Parietal lobe (tissue), 2 donors: Measurements from ENCODE around the gene OR4E1. TPM values are rescaled to one million over a fixed set of nuclear protein-coding genes. Genes with fewer than 3 reads are reported as not detected.

ENCODE experiments used
- small RNA-seq: library from RNA; depleted of rRNA; stranded (forward); fragments of <200 nt; gene quantifications from one replicate; pipeline ENCODE3, GENCODE V24; 2014; ENCODE audit warnings: low replicate concordance
- total RNA-seq: library from RNA; depleted of rRNA; stranded (reverse); fragments of >200 nt; gene quantifications from one replicate; pipeline ENCODE4 v1.2.3, GENCODE V29; 2014

OR4E1 gene, protein sequence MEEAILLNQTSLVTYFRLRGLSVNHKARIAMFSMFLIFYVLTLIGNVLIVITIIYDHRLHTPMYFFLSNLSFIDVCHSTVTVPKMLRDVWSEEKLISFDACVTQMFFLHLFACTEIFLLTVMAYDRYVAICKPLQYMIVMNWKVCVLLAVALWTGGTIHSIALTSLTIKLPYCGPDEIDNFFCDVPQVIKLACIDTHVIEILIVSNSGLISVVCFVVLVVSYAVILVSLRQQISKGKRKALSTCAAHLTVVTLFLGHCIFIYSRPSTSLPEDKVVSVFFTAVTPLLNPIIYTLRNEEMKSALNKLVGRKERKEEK
- total RNA-seq, result not detected

DNA sequence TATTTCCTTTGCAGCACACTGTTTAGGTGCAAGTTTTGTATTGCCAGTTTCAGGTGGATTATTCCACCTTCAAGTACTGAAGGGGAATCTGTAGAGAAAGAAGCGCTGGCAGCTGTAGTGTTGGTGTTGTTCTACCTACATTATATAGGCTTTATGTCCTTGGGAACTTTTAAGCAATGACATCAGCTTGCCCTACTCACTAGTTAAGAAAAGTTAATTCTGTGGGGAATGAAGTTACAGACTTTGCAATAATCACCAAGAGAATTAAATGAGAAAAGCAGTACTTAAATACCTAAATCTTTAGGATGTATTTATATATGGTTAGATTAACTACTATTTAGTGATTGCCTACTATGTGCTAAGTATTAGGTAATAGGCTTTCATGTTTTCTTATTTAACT is at the start of gene OR4E1:
Gene OR4E1, minus strand, starts transcription at position 101 of the 400 bp plus-strand sequence. CDS start 2,883 bp downstream, outside the sequence.

DNA sequence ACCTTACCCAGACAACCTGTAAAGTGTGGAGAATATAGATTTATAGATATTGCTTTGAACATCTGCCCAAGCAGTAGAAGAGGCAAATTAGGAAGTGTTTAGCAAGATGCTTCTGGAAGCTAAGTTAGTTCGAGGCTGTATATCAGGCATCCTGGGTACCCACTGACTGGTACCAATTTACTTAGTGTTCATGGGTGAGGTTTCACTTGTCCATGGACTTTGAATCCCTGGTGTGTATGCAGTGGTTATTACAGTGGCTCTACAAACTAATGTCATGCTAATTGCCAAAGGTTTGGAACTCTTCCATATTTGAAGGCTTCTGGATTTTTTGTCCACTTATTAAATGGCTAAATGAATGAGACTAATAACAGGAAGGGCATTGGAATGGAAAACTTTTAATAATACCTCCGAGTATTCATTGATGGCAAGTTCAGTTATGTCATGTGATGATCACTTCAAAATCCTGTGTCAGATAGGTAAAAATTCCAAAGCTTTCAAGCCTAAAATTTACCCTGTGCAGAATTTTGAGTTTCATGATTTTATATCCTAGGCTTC is 20.2 kb downstream of the OR4E1 start, which contains the start of gene OR4E2:
Gene OR4E2, plus strand, starts transcription at position 505 of the 555 bp plus-strand sequence. CDS start 11,248 bp downstream, outside the sequence.

DNA sequence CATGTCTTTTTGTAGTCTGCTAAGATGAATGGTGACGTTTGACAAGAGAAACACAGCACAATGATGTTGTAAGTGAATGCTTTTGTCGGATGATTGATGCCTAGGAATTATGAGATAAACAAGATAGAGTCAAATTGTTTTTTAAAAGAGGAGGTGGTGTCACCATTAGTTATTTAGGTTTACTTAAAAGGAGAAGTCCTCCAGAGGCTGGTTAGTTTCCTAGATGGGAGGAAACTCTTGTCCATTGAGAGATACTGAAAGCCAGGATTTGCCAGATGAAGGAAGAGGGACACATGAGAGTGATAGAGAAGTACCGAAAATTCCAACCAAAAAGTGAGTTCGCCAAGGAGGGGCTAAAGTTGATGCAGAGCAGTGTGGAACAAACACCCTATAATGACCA is 38.8 kb downstream of the OR4E1 start, which contains the start of gene OR10G2:
Gene OR10G2, minus strand, starts transcription at position 101 of the 400 bp plus-strand sequence. Its CDS starts 98 bp downstream, at position 3.

Small RNAs within 50 kb of the gene (small RNA-seq; reads per million reads assigned to genes)
- not detected for gene AC243972.3

Other genes with a start within 250 kb of the OR4E1 start
- 125 TPM for gene CHD8, start 217.7 kb downstream of the OR4E1 start, total RNA-seq
- gene RAB2B, start 196.9 kb downstream of the OR4E1 start, total RNA-seq, result 47.6 TPM
- gene TOX4, start 196.6 kb downstream of the OR4E1 start, total RNA-seq, result 38.2 TPM
- gene METTL3, start 162.5 kb downstream of the OR4E1 start, total RNA-seq, result 110 TPM
- gene SALL2, start 147.5 kb downstream of the OR4E1 start, total RNA-seq, result 14.4 TPM
- not detected for gene OR10G3, start 93.7 kb downstream of the OR4E1 start, total RNA-seq
- not detected for gene OR10G2, start 38.9 kb downstream of the OR4E1 start, total RNA-seq
- gene OR4E2, start 20.0 kb downstream of the OR4E1 start, total RNA-seq, result not detected